GM12873 (cell line): Measurements from ENCODE around the gene BHMT.

Source experiments
- CTCF ChIP-seq: IDR thresholded peaks from 2 replicates; pipeline ENCODE4 v1.5.1; 2012; ENCODE audit warnings: low read depth, mild to moderate bottlenecking, moderate library complexity, low read length, control low read depth; ENCODE audit not compliant: insufficient read depth; ENCODE audit errors: missing control alignments

The BHMT gene

GRCh38 chr5:79133657-79134451 lies 22.2 kb downstream of the BHMT start:
- TF ChIP-seq CTCF, result peak; percentile 79

- no peak for TF ChIP-seq CTCF
Observed at GRCh38 chr5:79135790-79136553, 24.4 kb downstream of the BHMT start.

GRCh38 chr5:79136618-79137017 lies 25.0 kb downstream of the BHMT start:
- no peak for TF ChIP-seq CTCF

GRCh38 chr5:79140553-79140952 lies 28.9 kb downstream of the BHMT start:
- TF ChIP-seq CTCF, result no peak

GRCh38 chr5:79143684-79144379 lies 32.2 kb downstream of the BHMT start:
- no peak for TF ChIP-seq CTCF

- TF ChIP-seq CTCF, result no peak
Observed at GRCh38 chr5:79147076-79147475, 35.5 kb downstream of the BHMT start.

- no peak for TF ChIP-seq CTCF
Observed at GRCh38 chr5:79149433-79149832, 37.8 kb downstream of the BHMT start.
